ENCODE measurements around the gene PNMA6E.

PNMA6E gene

DNA sequence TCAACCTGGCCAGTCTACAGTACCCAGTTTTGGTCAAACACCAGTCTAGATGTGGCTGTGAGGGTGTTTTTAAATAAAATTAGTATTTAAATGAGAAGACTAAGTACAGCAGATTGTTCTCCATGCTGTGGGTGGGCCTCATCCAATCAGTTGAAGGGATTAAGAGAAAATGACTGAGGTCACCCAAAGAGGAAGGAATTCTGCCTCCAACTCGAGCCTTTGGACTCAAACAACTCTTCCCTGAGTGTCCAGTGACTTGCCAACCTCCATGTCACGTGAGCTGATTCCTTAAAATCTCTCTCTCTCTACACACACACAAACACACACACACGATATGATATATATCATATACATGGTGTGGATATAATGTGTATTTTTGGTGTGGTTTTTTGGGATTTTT lies 34.7 kb upstream of the PNMA6E start:
- Histone ChIP-seq H3K36me3 (ENCODE audit: low read length) (no peaks in the 10 kb centered on the region), H3K4me3 (ENCODE audit: insufficient read depth, low read length, poor library complexity, severe bottlenecking) (no peak overlapping the region), H3K9ac (ENCODE audit: low read length) (no peak overlapping the region), H3K79me2 (ENCODE audit: insufficient read depth, low read length) (no peaks in the 10 kb centered on the region), H3K27ac (ENCODE audit: low read depth, low read length) (no peak overlapping the region), H4K20me1 (ENCODE audit: low read depth, low read length) (no peaks in the 10 kb centered on the region), H3F3A (ENCODE audit: insufficient read depth) (no peaks in the 10 kb centered on the region), H3K4me2 (ENCODE audit: low read depth, low read length, poor library complexity, severe bottlenecking) (no peak overlapping the region), H3K9me3 (ENCODE audit: insufficient read depth, low read length) (no peaks in the 10 kb centered on the region), H3K27me3 (ENCODE audit: low read length) (no peaks in the 10 kb centered on the region), H3K9me2 (replicated peaks; ENCODE audit: insufficient read depth, low read length) (no peaks in the 10 kb centered on the region), H2AFZ (ENCODE audit: low read depth, low read length, severe bottlenecking) (no peak overlapping the region)
- TF ChIP-seq, protein P1, sequence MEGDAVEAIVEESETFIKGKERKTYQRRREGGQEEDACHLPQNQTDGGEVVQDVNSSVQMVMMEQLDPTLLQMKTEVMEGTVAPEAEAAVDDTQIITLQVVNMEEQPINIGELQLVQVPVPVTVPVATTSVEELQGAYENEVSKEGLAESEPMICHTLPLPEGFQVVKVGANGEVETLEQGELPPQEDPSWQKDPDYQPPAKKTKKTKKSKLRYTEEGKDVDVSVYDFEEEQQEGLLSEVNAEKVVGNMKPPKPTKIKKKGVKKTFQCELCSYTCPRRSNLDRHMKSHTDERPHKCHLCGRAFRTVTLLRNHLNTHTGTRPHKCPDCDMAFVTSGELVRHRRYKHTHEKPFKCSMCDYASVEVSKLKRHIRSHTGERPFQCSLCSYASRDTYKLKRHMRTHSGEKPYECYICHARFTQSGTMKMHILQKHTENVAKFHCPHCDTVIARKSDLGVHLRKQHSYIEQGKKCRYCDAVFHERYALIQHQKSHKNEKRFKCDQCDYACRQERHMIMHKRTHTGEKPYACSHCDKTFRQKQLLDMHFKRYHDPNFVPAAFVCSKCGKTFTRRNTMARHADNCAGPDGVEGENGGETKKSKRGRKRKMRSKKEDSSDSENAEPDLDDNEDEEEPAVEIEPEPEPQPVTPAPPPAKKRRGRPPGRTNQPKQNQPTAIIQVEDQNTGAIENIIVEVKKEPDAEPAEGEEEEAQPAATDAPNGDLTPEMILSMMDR (IDR thresholded peaks at IDR 0.05; ENCODE audit: insufficient read depth, low read length, poor library complexity, severe bottlenecking): no peak
- no peak for TF ChIP-seq EZH2phosphoT487 (conservative IDR thresholded peaks at IDR 0.05; ENCODE audit: low read length)

DNA sequence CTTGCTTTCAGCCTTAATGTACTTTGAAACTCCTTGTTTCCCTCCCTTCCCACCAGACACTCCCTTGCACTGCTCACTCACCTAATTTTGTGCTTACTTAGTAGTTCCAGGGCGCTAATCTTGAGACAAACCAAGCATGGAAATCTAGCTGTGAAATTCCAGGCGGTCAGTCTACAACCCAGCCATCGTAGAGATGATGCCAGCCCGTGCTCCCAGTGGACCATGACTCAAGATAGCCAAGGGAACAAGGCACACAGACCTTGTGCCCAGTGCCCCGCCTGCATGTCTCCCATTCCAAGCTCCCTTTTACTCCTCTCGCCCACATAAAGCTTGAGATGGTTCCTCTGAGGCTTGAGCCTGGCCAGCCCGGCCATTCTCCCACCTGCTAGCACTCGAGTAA lies 33.7 kb upstream of the PNMA6E start:
- H3K9me3 ChIP-seq (ENCODE audit: insufficient read depth, low read length): no peaks in the 10 kb centered on the region
- H3K9ac ChIP-seq (ENCODE audit: low read length): no peak overlapping the region
- H3K27me3 ChIP-seq (ENCODE audit: low read length): no peaks in the 10 kb centered on the region
- H3K79me2 ChIP-seq (ENCODE audit: insufficient read depth, low read length): no peaks in the 10 kb centered on the region
- H2AFZ ChIP-seq (ENCODE audit: low read depth, low read length, severe bottlenecking): no peak overlapping the region
- H3K27ac ChIP-seq (ENCODE audit: low read depth, low read length): no peak overlapping the region
- no peaks in the 10 kb centered on the region for H4K20me1 ChIP-seq (ENCODE audit: low read depth, low read length)
- H3K4me3 ChIP-seq (ENCODE audit: insufficient read depth, low read length, poor library complexity, severe bottlenecking): no peak overlapping the region
- no peak overlapping the region for H3K4me2 ChIP-seq (ENCODE audit: low read depth, low read length, poor library complexity, severe bottlenecking)
- no peaks in the 10 kb centered on the region for H3K36me3 ChIP-seq (ENCODE audit: low read length)
- no peaks in the 10 kb centered on the region for H3K9me2 ChIP-seq (replicated peaks; ENCODE audit: insufficient read depth, low read length)
- H3F3A ChIP-seq (ENCODE audit: insufficient read depth): no peaks in the 10 kb centered on the region
- TF ChIP-seq, protein P1 (IDR thresholded peaks at IDR 0.05; ENCODE audit: insufficient read depth, low read length, poor library complexity, severe bottlenecking): no peak
- no peak for TF ChIP-seq EZH2phosphoT487 (conservative IDR thresholded peaks at IDR 0.05; ENCODE audit: low read length)

DNA sequence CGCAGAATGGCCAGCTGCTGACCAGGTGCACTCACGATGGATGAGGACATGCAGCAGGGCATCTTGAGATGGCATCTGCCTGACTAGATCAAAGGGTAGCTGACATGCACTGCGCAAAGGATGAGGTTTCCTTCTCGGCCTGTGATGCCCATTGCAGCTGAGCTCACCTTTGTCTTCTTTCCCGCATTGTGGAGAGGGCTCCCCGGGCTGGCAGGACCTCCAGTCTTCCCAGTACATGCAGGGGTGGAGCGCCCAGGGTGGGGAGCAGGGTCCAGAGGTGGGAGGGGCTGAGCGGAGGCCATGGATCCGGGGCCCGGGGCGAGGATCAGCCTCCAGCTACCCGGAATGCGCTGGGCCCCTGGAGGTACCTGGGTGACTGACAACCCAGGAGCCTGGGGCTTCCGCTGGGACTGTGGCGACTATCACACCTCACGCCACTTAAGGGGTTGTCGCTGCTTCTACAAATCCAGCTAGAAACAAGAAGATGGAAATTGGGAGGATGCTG lies 32.7 kb upstream of the PNMA6E start:
- H3K9me3 ChIP-seq (ENCODE audit: insufficient read depth, low read length): no peaks in the 10 kb centered on the region
- no peaks in the 10 kb centered on the region for H4K20me1 ChIP-seq (ENCODE audit: low read depth, low read length)
- no peaks in the 10 kb centered on the region for H3F3A ChIP-seq (ENCODE audit: insufficient read depth)
- no peak overlapping the region for H3K4me2 ChIP-seq (ENCODE audit: low read depth, low read length, poor library complexity, severe bottlenecking)
- H2AFZ ChIP-seq (ENCODE audit: low read depth, low read length, severe bottlenecking): no peak overlapping the region
- no peak overlapping the region for H3K4me3 ChIP-seq (ENCODE audit: insufficient read depth, low read length, poor library complexity, severe bottlenecking)
- H3K9me2 ChIP-seq (replicated peaks; ENCODE audit: insufficient read depth, low read length): no peaks in the 10 kb centered on the region
- no peak overlapping the region for H3K27ac ChIP-seq (ENCODE audit: low read depth, low read length)
- no peaks in the 10 kb centered on the region for H3K27me3 ChIP-seq (ENCODE audit: low read length)
- H3K9ac ChIP-seq (ENCODE audit: low read length): no peak overlapping the region
- no peak for TF ChIP-seq EZH2phosphoT487 (conservative IDR thresholded peaks at IDR 0.05; ENCODE audit: low read length)
- TF ChIP-seq, protein P1 (IDR thresholded peaks at IDR 0.05; ENCODE audit: insufficient read depth, low read length, poor library complexity, severe bottlenecking): no peak
- H3K36me3 ChIP-seq (ENCODE audit: low read length): no peaks in the 10 kb centered on the region
- H3K79me2 ChIP-seq (ENCODE audit: insufficient read depth, low read length): no peaks in the 10 kb centered on the region

Measured in SU-DHL-6 (cell line).